Esophagus muscularis mucosa (tissue), 4 donors: Measurements from ENCODE around the gene CENPP. TPM values are rescaled to one million over a fixed set of nuclear protein-coding genes. Genes with fewer than 3 reads are reported as not detected.
A peak's percentile ranks its signal among the peaks of the same experiment; 100 is the strongest.

Experiments
- DNase-seq: peaks from one replicate; pipeline ENCODE4 v3.0.0-alpha.2; 2017; ENCODE audit errors: extremely low spot score
- H3K27ac ChIP-seq, 4 donors: fragments of 200-600 bp; sonication (generic); replicated peaks in 1 of 4; 1 replicate in 3 of 4; 2 replicates in 1 of 4; pipeline ENCODE4 v1.5.1; 2016 to 2019; ENCODE audit warnings: mild to moderate bottlenecking in 1 of 4
- H3K27me3 ChIP-seq, 4 donors: fragments of 200-600 bp; sonication (generic); one replicate each; pipeline versions ENCODE4 v1.5.1 to v1.6.0; 2016 to 2019
- H3K36me3 ChIP-seq, 4 donors: fragments of 200-600 bp; sonication (generic); one replicate each; pipeline ENCODE4 v1.5.1; 2016 to 2019
- H3K4me1 ChIP-seq, 4 donors: fragments of 200-600 bp; sonication (generic); one replicate each; pipeline ENCODE4 v1.5.1; 2016 to 2019
- H3K4me3 ChIP-seq, 4 donors: fragments of 200-600 bp; sonication (generic); 1 replicate in 2 of 4; 2 replicates in 2 of 4; pipeline ENCODE4 v1.5.1; 2016 to 2019; ENCODE audit warnings: mild to moderate bottlenecking in 4 of 4, moderate library complexity in 1 of 4
- H3K9me3 ChIP-seq, 4 donors: fragments of 200-600 bp; sonication (generic); 1 replicate in 3 of 4; 2 replicates in 1 of 4; pipeline ENCODE4 v1.5.1; 2016 to 2019
- EP300 ChIP-seq: sonication (generic); formaldehyde crosslinking; IDR thresholded peaks from one replicate; pipeline ENCODE4 v1.6.1; 2017; ENCODE audit warnings: antibody characterized with exemption
- POLR2A ChIP-seq: fragments of 450-650 bp; IDR thresholded peaks from one replicate; pipeline ENCODE4 v1.6.1; 2017; ENCODE audit warnings: antibody characterized with exemption, moderate library complexity, mild to moderate bottlenecking, low read depth
- POLR2AphosphoS5 ChIP-seq, 2 donors: sonication (generic); formaldehyde crosslinking; IDR thresholded peaks; one replicate each; pipeline ENCODE4 v1.6.1; 2017; ENCODE audit warnings: antibody characterized with exemption in 2 of 2
- WGBS: methylation state at CpG from one replicate; pipeline ENCODE4 v1.1.5; 2018; 5-methylcytosine and 5-hydroxymethylcytosine counted together
- intact Hi-C: fragments of 100-400 bp; cut with DNase I; formaldehyde crosslinking; loops from one replicate; pipeline ENCODE4 v1.15.1; 2023
- total RNA-seq, 4 donors: library from RNA; depleted of rRNA; stranded (reverse); fragments of >200 nt; gene quantifications; one replicate each; pipeline versions ENCODE4 v1.1.0 to v1.2.1, GENCODE V29; 2016
- TF ChIP-seq, protein P1 (sequence below), 3 experiments: fragments of 200-600 bp in 2 of 3; fragments of 450-650 bp in 1 of 3; sonication (generic) in 2 of 3; IDR thresholded peaks; one replicate each; pipeline ENCODE4 v1.5.1; 2017 to 2019; ENCODE audit warnings: antibody characterized with exemption in 3 of 3, mild to moderate bottlenecking in 2 of 3, moderate library complexity in 1 of 3

CENPP gene
- total RNA-seq, 4 donors from 2014 or later: 1.0 to 5.8 (median 2.0) TPM

DNA sequence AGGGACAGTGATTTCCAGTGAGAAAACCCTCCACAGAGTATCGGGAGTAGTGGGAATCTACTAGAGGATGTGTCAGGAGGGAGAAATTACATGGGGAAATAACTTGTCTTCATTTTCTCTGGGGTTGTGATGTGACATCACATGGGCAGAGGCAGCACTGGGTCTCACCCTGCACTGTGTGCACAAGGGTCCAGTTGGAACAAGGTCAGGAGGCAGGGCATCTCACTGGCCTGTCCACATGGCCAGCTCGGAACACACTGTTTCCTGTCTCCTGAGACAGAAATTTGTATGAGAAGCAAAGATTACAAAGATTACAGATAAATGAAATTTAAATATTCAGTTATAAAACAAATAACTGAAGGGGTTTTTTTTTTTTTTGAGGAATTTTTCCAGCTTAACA, 272.6 kb downstream of the CENPP start:
- intact Hi-C loops: no loop called here
- no peak for DNase-seq

GRCh38 chr9:92599938-92600461, 274.2 kb downstream of the CENPP start:
- Histone ChIP-seq H3K27ac (peak overlapping the region; percentile 36 to 80 (median 76)), H3K4me3 (no peak overlapping the region), H3K27me3 (no peaks in the 10 kb centered on the region), H3K9me3 (peaks cover 0 to 4% (median 0%) of the 10 kb centered on the region in 4 donors), H3K36me3 (no peaks in the 10 kb centered on the region), H3K4me1 (peaks cover 22 to 48% (median 45%) of the 10 kb centered on the region in 4 donors)
- intact Hi-C loops: no loop called here
- 76% methylated on average over 4 of the region's 4 CpGs for WGBS
- TF ChIP-seq POLR2A (no peak), POLR2AphosphoS5 (IDR thresholded peaks at IDR 0.05) (no peak), EP300 (no peak)
- TF ChIP-seq, protein P1, sequence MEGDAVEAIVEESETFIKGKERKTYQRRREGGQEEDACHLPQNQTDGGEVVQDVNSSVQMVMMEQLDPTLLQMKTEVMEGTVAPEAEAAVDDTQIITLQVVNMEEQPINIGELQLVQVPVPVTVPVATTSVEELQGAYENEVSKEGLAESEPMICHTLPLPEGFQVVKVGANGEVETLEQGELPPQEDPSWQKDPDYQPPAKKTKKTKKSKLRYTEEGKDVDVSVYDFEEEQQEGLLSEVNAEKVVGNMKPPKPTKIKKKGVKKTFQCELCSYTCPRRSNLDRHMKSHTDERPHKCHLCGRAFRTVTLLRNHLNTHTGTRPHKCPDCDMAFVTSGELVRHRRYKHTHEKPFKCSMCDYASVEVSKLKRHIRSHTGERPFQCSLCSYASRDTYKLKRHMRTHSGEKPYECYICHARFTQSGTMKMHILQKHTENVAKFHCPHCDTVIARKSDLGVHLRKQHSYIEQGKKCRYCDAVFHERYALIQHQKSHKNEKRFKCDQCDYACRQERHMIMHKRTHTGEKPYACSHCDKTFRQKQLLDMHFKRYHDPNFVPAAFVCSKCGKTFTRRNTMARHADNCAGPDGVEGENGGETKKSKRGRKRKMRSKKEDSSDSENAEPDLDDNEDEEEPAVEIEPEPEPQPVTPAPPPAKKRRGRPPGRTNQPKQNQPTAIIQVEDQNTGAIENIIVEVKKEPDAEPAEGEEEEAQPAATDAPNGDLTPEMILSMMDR (IDR thresholded peaks at IDR 0.05): no peak
- no peak for DNase-seq

More for the DNA sequence above, 272.6 kb downstream of the CENPP start:
- peak overlapping the region in 2 of 4 donors; percentile 26 to 27 for H3K27ac ChIP-seq
- peaks cover 30 to 54% (median 48%) of the 10 kb centered on the region in 4 donors for H3K4me1 ChIP-seq
- no peak overlapping the region for H3K4me3 ChIP-seq
- no peaks in the 10 kb centered on the region for H3K36me3 ChIP-seq
- 92% methylated on average over 2 of the region's 2 CpGs for WGBS
- H3K9me3 ChIP-seq: no peaks in the 10 kb centered on the region
- TF ChIP-seq POLR2A (no peak), POLR2AphosphoS5 (IDR thresholded peaks at IDR 0.05) (no peak), EP300 (no peak)
- TF ChIP-seq, protein P1 (IDR thresholded peaks at IDR 0.05): no peak
- H3K27me3 ChIP-seq: no peaks in the 10 kb centered on the region

GRCh38 chr9:92600462-92601261, 274.9 kb downstream of the CENPP start:
- Histone ChIP-seq H3K36me3 (no peaks in the 10 kb centered on the region), H3K4me1 (peaks cover 22 to 48% (median 45%) of the 10 kb centered on the region in 4 donors), H3K9me3 (peaks cover 0 to 4% (median 0%) of the 10 kb centered on the region in 4 donors), H3K27me3 (no peaks in the 10 kb centered on the region), H3K4me3 (no peak overlapping the region), H3K27ac (peak overlapping the region; percentile 36 to 80 (median 76))
- intact Hi-C loops: no loop called here
- TF ChIP-seq POLR2A (no peak), EP300 (no peak), POLR2AphosphoS5 (IDR thresholded peaks at IDR 0.05) (peak in 1 of 2 donors; percentile 13)
- TF ChIP-seq, protein P1 (IDR thresholded peaks at IDR 0.05): no peak
- WGBS: 55% methylated on average over 12 of the region's 12 CpGs
- DNase-seq: no peak

- intact Hi-C loops: no loop called here
- H3K9me3 ChIP-seq: peaks cover 0 to 4% (median 0%) of the 10 kb centered on the region in 4 donors
- WGBS: 90% methylated on average over 9 of the region's 12 CpGs
- no peak overlapping the region for H3K4me3 ChIP-seq
- TF ChIP-seq POLR2A (no peak), EP300 (no peak), POLR2AphosphoS5 (IDR thresholded peaks at IDR 0.05) (no peak)
- TF ChIP-seq, protein P1 (IDR thresholded peaks at IDR 0.05): no peak
- peaks cover 22 to 54% (median 46%) of the 10 kb centered on the region in 4 donors for H3K4me1 ChIP-seq
- no peaks in the 10 kb centered on the region for H3K27me3 ChIP-seq
- peak overlapping the region; percentile 36 to 80 (median 76) for H3K27ac ChIP-seq
- no peaks in the 10 kb centered on the region for H3K36me3 ChIP-seq
- DNase-seq: no peak
These were observed 275.7 kb downstream of the CENPP start for GRCh38 chr9:92601451-92601850.
